ENCODE data around the gene SPAAR. TPM values are rescaled to one million over a fixed set of nuclear protein-coding genes. Genes with fewer than 3 reads are reported as not detected.

Gene SPAAR
- total RNA-seq, 1 experiment from 2014 or later = 0.37 TPM

- intact Hi-C loops (cut with micrococcal nuclease; ENCODE audit: unreplicated experiment) = no loop called here
- POLR2A ChIA-PET (ENCODE audit: low non-redundant PET) = no interaction called here
- no peaks in the 10 kb centered on the region for H3K27me3 ChIP-seq (replicated peaks; ENCODE audit: insufficient read depth, low read depth, low read length, poor library complexity)
- no peak overlapping the region for H3K4me3 ChIP-seq (ENCODE audit: low read depth, low read length, poor library complexity, severe bottlenecking)
- H3K36me3 ChIP-seq (ENCODE audit: insufficient read depth, low read length, poor library complexity, severe bottlenecking) = no peaks in the 10 kb centered on the region
- BruUV-seq (replicated peaks) = no TSS peak
- H3K9me3 ChIP-seq (ENCODE audit: low read depth, low read length, poor library complexity, severe bottlenecking) = no peaks in the 10 kb centered on the region
- no peak overlapping the region for H3K27ac ChIP-seq (ENCODE audit: low read depth, low read length, poor library complexity, severe bottlenecking)
- TF ChIP-seq EZH2 (IDR thresholded peaks at IDR 0.05; ENCODE audit: borderline replicate concordance, low read depth, low read length, poor library complexity, severe bottlenecking) = no peak
- no peak for TF ChIP-seq CTCF (conservative IDR thresholded peaks at IDR 0.05; ENCODE audit: low read depth, low read length)
- DNase-seq (ENCODE audit: low spot score) = no peak
- CTCF ChIA-PET = no interaction called here
- H3K4me1 ChIP-seq (ENCODE audit: insufficient read depth, low read length, poor library complexity, severe bottlenecking) = no peaks in the 10 kb centered on the region
These were observed 21.2 kb downstream of the SPAAR start for GRCh38 chr9:35930521-35930920.

GRCh38 chr9:35930989-35931388, 21.7 kb downstream of the SPAAR start:
- Histone ChIP-seq H3K36me3 (ENCODE audit: insufficient read depth, low read length, poor library complexity, severe bottlenecking) (no peaks in the 10 kb centered on the region), H3K9me3 (ENCODE audit: low read depth, low read length, poor library complexity, severe bottlenecking) (no peaks in the 10 kb centered on the region), H3K4me3 (ENCODE audit: low read depth, low read length, poor library complexity, severe bottlenecking) (no peak overlapping the region), H3K4me1 (ENCODE audit: insufficient read depth, low read length, poor library complexity, severe bottlenecking) (no peaks in the 10 kb centered on the region), H3K27me3 (replicated peaks; ENCODE audit: insufficient read depth, low read depth, low read length, poor library complexity) (no peaks in the 10 kb centered on the region), H3K27ac (ENCODE audit: low read depth, low read length, poor library complexity, severe bottlenecking) (no peak overlapping the region)
- ChIA-PET CTCF (no interaction called here), POLR2A (ENCODE audit: low non-redundant PET) (no interaction called here)
- DNase-seq (ENCODE audit: low spot score) = no peak
- BruUV-seq (replicated peaks) = no TSS peak
- TF ChIP-seq EZH2 (IDR thresholded peaks at IDR 0.05; ENCODE audit: borderline replicate concordance, low read depth, low read length, poor library complexity, severe bottlenecking) (no peak), CTCF (conservative IDR thresholded peaks at IDR 0.05; ENCODE audit: low read depth, low read length) (no peak)
- intact Hi-C loops (cut with micrococcal nuclease; ENCODE audit: unreplicated experiment) = no loop called here

GRCh38 chr9:35932735-35933134, 23.4 kb downstream of the SPAAR start:
- intact Hi-C loops (cut with micrococcal nuclease; ENCODE audit: unreplicated experiment) = no loop called here
- BruUV-seq (replicated peaks) = no TSS peak
- H3K4me1 ChIP-seq (ENCODE audit: insufficient read depth, low read length, poor library complexity, severe bottlenecking) = no peaks in the 10 kb centered on the region
- no peak overlapping the region for H3K4me3 ChIP-seq (ENCODE audit: low read depth, low read length, poor library complexity, severe bottlenecking)
- CTCF ChIA-PET = interaction anchor here (1.8 kb wide), 1 partner anchor 50 kb away, joined by 16 read pairs; no protein-coding TSS in a partner anchor
- H3K9me3 ChIP-seq (ENCODE audit: low read depth, low read length, poor library complexity, severe bottlenecking) = no peaks in the 10 kb centered on the region
- H3K27me3 ChIP-seq (replicated peaks; ENCODE audit: insufficient read depth, low read depth, low read length, poor library complexity) = no peaks in the 10 kb centered on the region
- no peaks in the 10 kb centered on the region for H3K36me3 ChIP-seq (ENCODE audit: insufficient read depth, low read length, poor library complexity, severe bottlenecking)
- POLR2A ChIA-PET (ENCODE audit: low non-redundant PET) = interaction anchor here (0.5 to 0.6 kb wide), 2 partner anchors 18 to 508 kb away, joined by 3 to 4 read pairs; no protein-coding TSS in a partner anchor
- no peak for DNase-seq (ENCODE audit: low spot score)
- H3K27ac ChIP-seq (ENCODE audit: low read depth, low read length, poor library complexity, severe bottlenecking) = no peak overlapping the region
- TF ChIP-seq EZH2 (IDR thresholded peaks at IDR 0.05; ENCODE audit: borderline replicate concordance, low read depth, low read length, poor library complexity, severe bottlenecking) = no peak
- TF ChIP-seq CTCF (conservative IDR thresholded peaks at IDR 0.05; ENCODE audit: low read depth, low read length) = no peak

All from A673 (cell line).